Measurements from ENCODE around the gene TMEM72.

- no peak for TF ChIP-seq CTCF (IDR thresholded peaks at IDR 0.05; ENCODE audit: insufficient read depth, low read depth, low read length)
- TF ChIP-seq EZH2 (IDR thresholded peaks at IDR 0.05; ENCODE audit: insufficient read depth, low read length), result no peak
Measured at GRCh38 chr10:44928462-44928861, 17.3 kb downstream of the TMEM72 start.
